T-helper 1 cell treated with Interleukin-12 subunit alpha and Interleukin-12 subunit beta and Interleukin-4 antibody, amounts not matched to agents 30 μg/mL and 1 μg/mL, for 36 hours (primary cell): ENCODE measurements around the gene SGPL1.

ENCODE experiments used
- H3K27ac Mint-ChIP-seq: one replicate; pipeline ENCODE4 v1.8.0; 2021; ENCODE audit warnings: mild to moderate bottlenecking, mixed read lengths
- H3K27me3 Mint-ChIP-seq: one replicate; pipeline ENCODE4 v1.8.0; 2021; ENCODE audit warnings: low read depth, mixed read lengths
- H3K36me3 Mint-ChIP-seq: one replicate; pipeline ENCODE4 v1.8.0; 2021; ENCODE audit warnings: low read depth, mixed read lengths
- H3K4me1 Mint-ChIP-seq: one replicate; pipeline ENCODE4 v1.8.0; 2021; ENCODE audit warnings: low read depth, mixed read lengths
- H3K4me3 Mint-ChIP-seq: one replicate; pipeline ENCODE4 v1.8.0; 2021; ENCODE audit warnings: mild to moderate bottlenecking, moderate library complexity, mixed read lengths
- H3K9me3 Mint-ChIP-seq: one replicate; pipeline ENCODE4 v1.8.0; 2021; ENCODE audit warnings: mixed read lengths

SGPL1 gene

DNA sequence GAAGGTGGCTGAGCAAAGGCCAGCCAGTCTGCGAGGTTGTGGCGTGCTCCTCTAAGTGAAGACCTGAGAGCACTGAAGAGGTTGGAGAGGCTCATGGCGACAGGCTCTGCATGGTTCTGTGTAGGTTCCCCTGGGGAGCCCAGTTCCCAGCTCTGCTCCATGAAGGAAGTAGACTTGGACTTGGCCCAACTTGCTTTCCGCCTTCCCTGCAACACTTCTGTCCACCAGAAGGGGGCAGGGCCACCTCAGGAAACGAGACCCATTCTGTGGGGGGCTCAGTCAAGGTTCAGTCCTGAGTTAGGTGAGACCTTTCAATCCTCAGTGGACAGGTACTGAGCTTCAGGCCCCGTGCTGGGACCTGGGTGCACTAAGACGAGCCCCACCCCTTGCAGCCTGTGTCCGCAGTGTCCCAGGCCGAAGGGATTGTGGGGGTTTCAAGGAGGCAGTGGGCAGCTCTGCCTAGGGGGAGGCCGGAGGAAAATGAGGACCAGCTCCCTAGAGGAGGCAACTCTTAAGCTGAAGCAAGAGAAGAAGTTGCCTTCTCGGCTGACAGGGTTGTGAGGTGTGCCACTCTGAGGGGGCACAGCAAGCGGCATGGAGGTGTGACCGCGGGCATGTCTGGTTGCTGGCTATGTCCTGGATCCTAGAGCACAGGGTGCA is 87.6 kb downstream of the SGPL1 start:
- Mint-ChIP-seq H3K4me1 (no peaks in the 10 kb centered on the region), H3K9me3 (no peaks in the 10 kb centered on the region), H3K4me3 (no peak overlapping the region), H3K27me3 (peaks cover 3% of the 10 kb centered on the region), H3K36me3 (no peaks in the 10 kb centered on the region), H3K27ac (no peak overlapping the region)

DNA sequence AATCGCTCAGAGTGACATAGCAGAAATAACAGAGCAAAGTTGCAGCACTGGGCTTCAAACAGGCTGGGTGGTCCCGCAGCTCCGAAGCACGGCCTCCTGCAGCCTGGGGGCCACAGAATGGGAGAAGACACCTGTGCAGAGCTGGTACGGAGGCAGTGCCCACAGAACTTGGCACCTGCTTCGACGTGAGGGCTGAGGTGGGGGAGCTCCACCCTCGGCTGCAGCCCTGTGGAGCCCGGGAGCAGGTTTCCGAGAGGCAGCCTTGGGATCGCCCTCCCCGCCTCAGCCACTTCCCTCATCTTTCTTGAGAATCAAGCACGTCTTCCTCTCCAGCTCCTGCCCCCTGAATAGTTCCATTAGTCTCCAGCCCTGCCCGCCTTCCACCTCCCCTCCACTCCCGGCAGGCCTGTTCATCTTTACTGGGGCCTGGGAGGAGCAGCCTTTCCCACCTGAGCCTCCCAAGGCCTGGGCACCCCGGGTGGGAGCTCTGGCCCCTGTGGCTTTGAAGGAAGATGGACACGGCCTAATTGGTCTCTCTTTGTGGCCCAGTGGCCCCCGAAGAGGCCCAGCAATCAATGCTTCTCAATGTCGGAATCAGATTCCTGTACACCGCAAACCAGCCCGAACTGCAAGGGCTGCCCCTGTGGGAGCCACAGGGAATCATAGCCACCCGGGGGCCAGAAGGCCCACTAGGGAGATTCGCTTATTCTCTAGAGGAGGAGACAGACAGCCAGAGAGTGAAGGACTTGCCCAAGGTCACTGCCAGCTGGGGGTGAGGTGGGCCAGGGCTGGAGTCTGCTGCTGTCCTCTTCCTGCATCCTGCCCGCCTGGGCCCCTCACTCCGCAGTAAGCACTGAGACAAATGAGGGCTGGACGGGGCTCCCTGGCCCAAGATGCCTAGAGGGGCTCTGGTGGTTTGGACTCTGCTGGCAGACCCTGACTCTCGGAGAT is 89.6 kb downstream of the SGPL1 start:
- Mint-ChIP-seq H3K27ac (no peak overlapping the region), H3K27me3 (peaks cover 3% of the 10 kb centered on the region), H3K4me1 (no peaks in the 10 kb centered on the region), H3K9me3 (no peaks in the 10 kb centered on the region), H3K36me3 (no peaks in the 10 kb centered on the region), H3K4me3 (no peak overlapping the region)

GRCh38 chr10:70906031-70906783 is 90.5 kb downstream of the SGPL1 start:
- no peak overlapping the region for H3K27ac Mint-ChIP-seq
- no peak overlapping the region for H3K4me3 Mint-ChIP-seq
- no peaks in the 10 kb centered on the region for H3K4me1 Mint-ChIP-seq
- no peaks in the 10 kb centered on the region for H3K9me3 Mint-ChIP-seq
- H3K27me3 Mint-ChIP-seq = peaks cover 3% of the 10 kb centered on the region
- no peaks in the 10 kb centered on the region for H3K36me3 Mint-ChIP-seq

DNA sequence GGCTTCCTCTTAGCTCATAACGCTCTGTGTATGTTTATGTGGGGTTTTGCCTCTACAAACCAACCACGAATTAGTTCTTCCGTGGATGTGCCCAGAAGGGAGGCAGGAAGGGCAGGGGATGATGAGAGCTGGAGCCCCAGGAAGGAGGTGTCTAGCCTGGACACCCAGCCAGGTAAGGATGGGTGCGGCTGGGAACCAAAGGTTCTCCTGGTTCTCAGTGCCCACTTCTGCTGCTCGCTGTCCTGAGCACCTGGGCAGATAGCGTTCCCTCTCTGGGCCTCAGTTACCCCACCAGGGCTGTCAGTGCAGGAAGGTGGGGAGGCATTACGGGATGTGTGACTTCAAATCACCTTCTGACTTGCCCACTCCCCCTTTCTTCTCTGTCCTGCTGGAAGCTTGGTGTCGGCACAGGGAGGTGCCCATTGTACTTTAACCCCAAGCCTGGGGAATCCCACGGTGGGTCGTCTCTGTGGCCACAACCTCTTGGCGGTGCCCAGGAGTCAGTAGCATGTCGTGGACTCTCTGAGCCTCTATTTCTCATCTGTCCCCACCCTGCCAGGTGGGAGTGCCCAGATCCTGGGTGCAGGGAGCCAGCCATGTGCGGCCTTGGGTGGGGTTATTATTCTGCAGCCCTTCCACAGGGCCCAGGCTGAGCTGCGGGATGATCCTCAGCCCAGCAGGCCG is 91.3 kb downstream of the SGPL1 start:
- Mint-ChIP-seq H3K4me1 (no peaks in the 10 kb centered on the region), H3K27ac (no peak overlapping the region), H3K36me3 (no peaks in the 10 kb centered on the region), H3K27me3 (peaks cover 3% of the 10 kb centered on the region), H3K4me3 (no peak overlapping the region), H3K9me3 (peaks cover 3% of the 10 kb centered on the region)

DNA sequence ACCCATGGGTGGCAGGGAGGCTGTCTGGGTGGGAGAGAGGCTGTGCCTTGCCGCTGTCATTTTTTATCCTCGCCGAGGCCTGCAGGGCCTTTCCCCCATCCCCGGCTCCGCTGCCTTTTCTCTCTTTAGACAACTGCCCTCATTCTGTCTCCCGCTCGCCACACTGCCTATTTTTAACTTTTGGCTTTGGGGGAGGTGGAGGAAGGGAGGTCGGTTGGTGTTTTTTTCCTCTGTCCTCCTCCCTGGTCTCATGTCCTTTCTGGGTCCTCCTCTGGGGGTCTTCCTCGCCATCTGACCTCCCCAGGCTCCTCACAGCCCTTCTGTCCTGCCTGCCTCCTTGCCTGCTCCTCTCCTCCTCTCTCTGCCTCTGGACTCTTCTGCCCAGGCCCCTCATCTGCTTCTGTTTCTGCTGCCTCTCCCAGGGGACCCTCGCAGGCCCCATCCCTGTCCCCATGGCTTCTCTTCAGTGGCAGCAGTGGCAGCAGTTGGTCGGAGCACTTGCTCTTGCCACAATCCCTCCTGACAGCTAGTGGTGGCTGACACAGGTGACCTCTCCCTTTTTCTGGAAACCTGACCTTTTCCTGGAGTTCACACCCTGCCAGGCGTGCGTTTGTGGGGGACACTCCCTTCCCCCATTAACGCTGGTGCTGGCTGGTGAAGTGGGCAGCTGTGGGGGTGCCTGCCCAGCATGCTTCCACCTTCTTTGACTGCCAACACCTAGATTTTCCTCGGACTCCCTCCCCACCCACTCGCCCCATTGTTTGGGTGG is 92.1 kb downstream of the SGPL1 start:
- Mint-ChIP-seq H3K4me3 (no peak overlapping the region), H3K27ac (no peak overlapping the region), H3K27me3 (peaks cover 2% of the 10 kb centered on the region)

DNA sequence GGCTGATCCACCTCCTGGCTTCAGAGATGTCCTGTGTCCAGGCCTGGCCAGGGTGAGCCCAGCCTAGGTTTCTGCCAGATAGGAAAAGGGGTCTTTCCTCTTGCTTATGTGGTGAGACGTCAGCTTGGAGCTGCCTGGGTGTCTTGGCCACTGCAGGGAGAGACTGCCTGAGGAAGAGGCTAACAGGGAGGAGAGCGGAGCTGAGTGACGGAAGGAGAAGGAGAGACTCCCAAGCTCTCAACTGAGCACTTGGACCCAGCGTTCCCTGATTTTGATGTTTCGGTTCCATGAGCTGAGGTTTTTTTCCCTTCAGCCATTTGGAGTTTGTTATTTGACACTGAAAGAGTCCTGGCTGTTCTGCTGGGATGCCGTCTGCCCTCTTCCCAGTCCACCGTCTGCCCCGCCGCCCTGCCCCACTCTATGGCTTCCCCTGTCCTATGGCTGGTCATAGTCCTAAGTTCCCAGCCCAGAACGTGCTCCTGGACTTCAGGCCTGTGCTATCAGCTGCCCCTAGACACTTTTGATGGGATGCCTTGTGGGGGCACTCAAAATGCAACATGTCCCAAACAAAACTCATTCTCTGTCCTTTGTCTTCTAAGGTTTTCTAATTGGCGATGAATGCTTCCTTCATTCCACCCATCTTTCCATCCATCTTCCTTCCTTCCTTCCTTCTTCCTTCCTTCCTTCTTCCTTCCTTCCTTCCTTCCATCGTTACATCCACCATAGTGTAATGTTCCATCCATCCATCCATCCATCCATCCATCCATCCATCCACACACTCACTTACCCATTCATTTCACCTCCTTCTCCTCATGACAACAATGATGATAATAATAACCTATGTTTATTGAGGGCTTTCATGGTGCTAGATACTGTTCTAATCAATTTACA is 92.9 kb downstream of the SGPL1 start:
- peaks cover 4% of the 10 kb centered on the region for H3K9me3 Mint-ChIP-seq
- H3K4me3 Mint-ChIP-seq = no peak overlapping the region
- no peaks in the 10 kb centered on the region for H3K4me1 Mint-ChIP-seq
- no peak overlapping the region for H3K27ac Mint-ChIP-seq
- H3K36me3 Mint-ChIP-seq = no peaks in the 10 kb centered on the region
- no peaks in the 10 kb centered on the region for H3K27me3 Mint-ChIP-seq

More for the DNA sequence above, 92.1 kb downstream of the SGPL1 start:
- Mint-ChIP-seq H3K36me3 (no peaks in the 10 kb centered on the region), H3K9me3 (peaks cover 4% of the 10 kb centered on the region), H3K4me1 (no peaks in the 10 kb centered on the region)

DNA sequence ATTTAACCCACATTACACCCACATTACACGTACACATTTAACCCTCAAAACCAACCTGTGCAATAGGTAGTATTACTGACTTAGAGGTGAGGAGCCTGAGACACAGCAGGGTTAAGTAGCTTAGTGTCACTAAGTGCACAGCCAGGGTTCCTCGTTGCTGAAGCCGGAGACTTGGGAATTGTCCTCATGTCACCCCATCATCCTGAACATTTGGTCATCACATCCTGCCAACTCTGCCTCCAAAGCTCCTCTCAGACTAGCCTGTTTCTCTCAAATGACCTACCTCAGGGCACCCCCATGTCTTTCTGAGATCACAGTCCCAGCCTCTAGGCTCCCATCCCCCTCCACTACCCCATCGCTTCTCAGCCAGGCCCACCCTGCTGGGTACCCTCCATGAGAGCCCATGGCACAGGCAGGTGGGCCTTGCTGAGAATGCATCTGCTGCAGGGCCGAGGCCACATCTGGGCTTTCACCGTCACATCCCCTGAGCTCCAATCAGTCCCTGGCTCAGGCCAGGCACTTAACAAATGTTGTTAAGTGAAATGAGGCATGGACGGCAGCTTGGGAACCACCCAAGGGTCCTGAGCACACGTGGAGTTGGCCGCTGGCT is 93.7 kb downstream of the SGPL1 start:
- Mint-ChIP-seq H3K9me3 (peaks cover 4% of the 10 kb centered on the region), H3K4me1 (no peaks in the 10 kb centered on the region), H3K27ac (no peak overlapping the region), H3K4me3 (no peak overlapping the region), H3K27me3 (no peaks in the 10 kb centered on the region), H3K36me3 (no peaks in the 10 kb centered on the region)

- Mint-ChIP-seq H3K27me3 (no peaks in the 10 kb centered on the region), H3K36me3 (no peaks in the 10 kb centered on the region), H3K4me3 (no peak overlapping the region), H3K4me1 (no peaks in the 10 kb centered on the region), H3K27ac (no peak overlapping the region), H3K9me3 (peaks cover 4% of the 10 kb centered on the region)
These were observed 95.0 kb downstream of the SGPL1 start for GRCh38 chr10:70910486-70911341.

GRCh38 chr10:70911386-70911785 is 95.6 kb downstream of the SGPL1 start:
- peaks cover 4% of the 10 kb centered on the region for H3K9me3 Mint-ChIP-seq
- no peaks in the 10 kb centered on the region for H3K27me3 Mint-ChIP-seq
- H3K27ac Mint-ChIP-seq = no peak overlapping the region
- no peaks in the 10 kb centered on the region for H3K36me3 Mint-ChIP-seq
- H3K4me3 Mint-ChIP-seq = no peak overlapping the region
- no peaks in the 10 kb centered on the region for H3K4me1 Mint-ChIP-seq

- no peaks in the 10 kb centered on the region for H3K27me3 Mint-ChIP-seq
- peaks cover 4% of the 10 kb centered on the region for H3K9me3 Mint-ChIP-seq
- H3K4me3 Mint-ChIP-seq = no peak overlapping the region
- H3K27ac Mint-ChIP-seq = no peak overlapping the region
- H3K36me3 Mint-ChIP-seq = no peaks in the 10 kb centered on the region
- no peaks in the 10 kb centered on the region for H3K4me1 Mint-ChIP-seq
These were observed 96.8 kb downstream of the SGPL1 start for GRCh38 chr10:70912556-70912955.

- Mint-ChIP-seq H3K27ac (no peak overlapping the region), H3K27me3 (no peaks in the 10 kb centered on the region), H3K36me3 (no peaks in the 10 kb centered on the region), H3K9me3 (peaks cover 4% of the 10 kb centered on the region), H3K4me3 (no peak overlapping the region), H3K4me1 (no peaks in the 10 kb centered on the region)
These were observed 97.6 kb downstream of the SGPL1 start for GRCh38 chr10:70913191-70913892.
